ENCODE measurements around the gene PI4KA.
"Not testable (repeated sequence)": the region's sequence is repeated elsewhere in the genome, so short reads cannot be mapped to it uniquely, and the experiment has no call there.

The PI4KA gene

DNA sequence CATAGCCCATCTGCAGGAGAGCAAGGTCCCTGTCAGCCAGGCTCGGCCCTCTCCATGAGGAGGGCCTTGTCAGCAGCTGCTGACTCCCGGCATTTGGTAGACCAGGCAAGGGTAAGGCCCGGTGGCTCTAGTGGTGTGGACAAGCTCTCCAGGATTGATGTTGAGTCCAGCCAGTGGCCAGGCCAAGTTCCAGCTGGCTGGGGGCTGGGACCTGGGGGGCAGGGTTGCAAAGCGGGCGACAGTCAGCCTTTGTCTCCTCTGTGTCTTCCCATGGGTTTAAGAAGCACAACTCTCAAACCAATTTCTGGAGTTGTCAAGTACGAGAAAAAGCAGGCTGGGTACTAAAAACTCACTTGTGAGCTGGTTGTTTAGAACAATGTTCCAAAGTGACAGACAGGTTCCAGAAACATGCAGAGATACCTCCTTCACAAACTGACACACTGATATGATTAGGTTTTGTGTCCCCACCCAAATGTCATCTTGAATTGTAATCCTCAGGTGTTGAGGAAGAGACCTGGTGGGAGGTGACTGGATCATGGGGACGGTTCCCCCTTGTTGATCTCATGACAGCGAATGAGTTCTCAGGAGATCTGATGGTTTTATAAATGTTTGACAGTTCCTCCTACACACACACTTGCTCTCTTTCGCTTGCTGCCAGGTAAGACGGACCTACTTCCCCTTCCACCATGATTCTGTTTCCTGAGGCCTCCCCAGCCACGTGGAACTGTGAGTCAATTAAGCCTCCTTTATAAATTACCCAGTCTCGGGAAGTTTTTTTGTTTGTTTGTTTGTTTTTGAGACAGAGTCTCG lies 137.0 kb downstream of the PI4KA start:
- no peak for DNase-seq (ENCODE audit: low read depth)

GRCh38 chr22:20720692-20721408 lies 137.8 kb downstream of the PI4KA start:
- DNase-seq (ENCODE audit: low read depth): no peak

GRCh38 chr22:20718727-20719126 lies 139.9 kb downstream of the PI4KA start:
- not testable (repeated sequence) for DNase-seq (ENCODE audit: low read depth)

GRCh38 chr22:20717981-20718380 lies 140.6 kb downstream of the PI4KA start:
- DNase-seq (ENCODE audit: low read depth): not testable (repeated sequence)

- not testable (repeated sequence) for DNase-seq (ENCODE audit: low read depth)
Measured at GRCh38 chr22:20717213-20717866, 141.3 kb downstream of the PI4KA start.

DNA sequence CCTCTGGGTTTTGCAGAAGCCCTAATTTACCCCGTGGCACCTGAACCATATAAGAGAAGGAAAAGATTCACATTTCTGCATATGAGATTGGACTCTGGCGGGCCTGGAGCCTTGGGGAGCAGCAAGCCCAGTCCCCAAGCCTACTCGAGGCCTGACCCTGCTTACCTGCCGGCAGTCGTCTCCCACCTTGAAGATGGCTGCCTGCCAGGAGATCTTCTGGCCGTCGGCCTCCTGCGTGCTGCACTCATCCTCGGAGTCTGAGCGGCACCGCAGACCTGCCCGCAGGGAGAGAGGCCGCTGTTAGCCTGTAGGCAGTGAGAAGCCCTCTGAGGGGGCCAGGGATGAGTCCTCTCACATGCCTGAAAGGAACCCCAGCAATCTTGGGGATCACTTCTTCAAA lies 145.5 kb downstream of the PI4KA start:
- not testable (repeated sequence) for DNase-seq (ENCODE audit: low read depth)

DNA sequence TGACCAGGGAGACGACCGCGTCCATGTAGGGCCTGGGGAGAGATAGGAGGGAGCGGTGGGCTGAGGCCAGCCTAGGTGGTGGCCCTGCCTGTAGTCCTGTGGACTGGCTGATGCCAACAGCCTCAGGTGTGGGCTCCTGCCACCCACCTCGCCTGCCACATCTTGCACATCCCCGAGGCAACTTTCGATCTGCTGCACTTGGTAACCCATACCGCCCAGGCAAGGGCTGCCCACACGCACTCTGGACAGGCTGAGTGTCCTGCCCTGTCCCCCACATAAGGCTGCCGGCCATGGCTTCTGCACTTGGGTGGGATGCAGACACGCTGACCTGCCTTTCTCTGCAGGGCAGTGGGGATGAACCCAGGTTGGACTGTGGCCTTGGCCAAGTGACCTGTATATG lies 148.6 kb downstream of the PI4KA start:
- DNase-seq (ENCODE audit: low read depth): not testable (repeated sequence)

DNA sequence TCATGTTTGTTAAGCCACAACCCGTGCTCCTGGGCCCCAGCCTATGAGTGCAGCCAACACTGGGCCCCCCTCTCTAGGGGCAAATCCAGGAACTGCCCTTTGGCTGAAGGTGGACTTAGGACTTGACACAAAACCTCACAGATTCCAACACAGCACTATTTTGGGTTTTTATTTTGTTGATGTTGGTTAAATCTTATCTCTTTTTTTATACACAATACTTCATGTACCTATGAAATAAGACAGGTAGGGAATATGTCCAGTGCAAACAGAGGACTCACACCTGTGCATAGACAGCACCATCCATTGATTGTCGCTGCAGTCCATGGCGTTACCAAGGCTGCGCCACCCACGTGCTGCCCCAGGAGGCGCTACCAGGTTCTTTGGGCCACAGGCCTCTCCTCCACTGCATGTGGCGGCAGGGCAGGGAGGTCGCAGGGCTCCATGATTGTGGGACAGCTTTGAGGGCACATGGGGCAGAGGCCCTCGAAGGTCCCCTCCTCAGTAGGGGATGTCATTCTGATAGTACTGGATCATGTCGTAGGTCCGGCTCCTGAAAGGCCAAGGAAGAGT lies 151.0 kb downstream of the PI4KA start:
- not testable (repeated sequence) for DNase-seq (ENCODE audit: low read depth)

- not testable (repeated sequence) for DNase-seq (ENCODE audit: low read depth)
Measured at GRCh38 chr22:20703816-20704609, 154.6 kb downstream of the PI4KA start.

DNA sequence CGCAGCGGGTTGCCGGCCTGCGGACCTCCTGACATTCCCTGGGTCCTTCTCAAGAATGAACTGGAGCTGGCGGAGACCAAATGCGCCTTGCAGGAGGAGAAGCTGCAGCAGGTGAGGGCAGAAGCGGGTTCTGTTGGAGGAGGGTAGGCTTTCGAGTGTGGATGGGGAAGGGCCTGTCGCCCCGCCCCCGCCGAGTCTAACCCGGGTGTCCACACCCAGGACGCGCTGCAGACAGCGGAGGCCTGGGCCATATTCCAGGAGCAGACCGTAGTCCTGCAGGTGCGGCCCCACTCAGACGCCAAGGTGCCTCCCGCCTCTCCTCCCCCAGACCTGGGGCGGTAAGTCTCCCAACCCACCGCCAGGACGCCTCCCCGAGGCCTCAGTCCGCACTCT lies 155.2 kb downstream of the PI4KA start:
- not testable (repeated sequence) for DNase-seq (ENCODE audit: low read depth)

DNA sequence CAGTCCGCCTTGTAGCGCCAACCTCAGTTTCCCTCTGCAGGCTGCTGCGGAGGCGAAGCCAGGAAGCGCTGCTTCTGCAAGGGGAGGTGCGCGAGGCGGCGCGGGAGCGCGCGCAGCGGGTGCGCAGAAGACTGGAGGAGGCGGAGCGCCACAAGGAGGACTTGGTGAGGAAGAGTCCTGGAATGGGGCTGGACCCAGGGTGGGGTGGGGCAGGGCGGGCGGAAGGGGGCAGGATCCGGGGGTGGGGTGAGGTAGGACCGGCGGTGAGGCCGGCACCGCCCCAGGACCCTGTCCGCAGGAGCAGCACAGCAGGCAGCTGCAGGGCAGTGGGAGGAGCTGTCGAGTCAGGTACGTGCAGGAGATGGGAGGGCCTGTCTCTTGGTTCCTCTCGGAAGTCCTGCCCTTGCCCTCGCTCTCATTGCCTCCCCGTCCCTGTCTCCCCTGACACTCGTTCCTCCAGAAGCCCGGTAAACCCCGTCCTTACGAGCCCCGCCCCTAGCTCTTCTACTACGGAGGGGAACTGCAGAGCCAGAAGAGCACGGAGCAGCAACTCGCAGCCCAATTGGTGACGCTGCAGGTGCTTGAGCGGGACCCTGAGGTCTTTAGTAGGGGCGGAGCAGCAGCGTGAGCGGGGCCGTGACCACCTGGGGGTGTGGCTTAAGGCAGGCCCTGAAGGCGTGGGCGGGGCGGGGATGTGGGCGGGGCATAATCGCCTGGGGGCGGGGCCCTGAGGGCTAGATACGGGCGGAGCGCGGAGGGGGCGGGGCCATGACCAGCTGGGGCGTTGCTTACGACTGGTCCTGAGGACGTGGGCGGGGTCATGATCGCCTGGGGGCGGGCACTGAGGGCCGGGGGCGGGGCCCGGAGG lies 155.8 kb downstream of the PI4KA start:
- peak; percentile 95 for DNase-seq (ENCODE audit: low read depth)

GRCh38 chr22:20702175-20702545 lies 156.5 kb downstream of the PI4KA start:
- not testable (repeated sequence) for DNase-seq (ENCODE audit: low read depth)

- DNase-seq (ENCODE audit: low read depth): not testable (repeated sequence)
Measured at GRCh38 chr22:20701680-20702136, 156.9 kb downstream of the PI4KA start.

DNA sequence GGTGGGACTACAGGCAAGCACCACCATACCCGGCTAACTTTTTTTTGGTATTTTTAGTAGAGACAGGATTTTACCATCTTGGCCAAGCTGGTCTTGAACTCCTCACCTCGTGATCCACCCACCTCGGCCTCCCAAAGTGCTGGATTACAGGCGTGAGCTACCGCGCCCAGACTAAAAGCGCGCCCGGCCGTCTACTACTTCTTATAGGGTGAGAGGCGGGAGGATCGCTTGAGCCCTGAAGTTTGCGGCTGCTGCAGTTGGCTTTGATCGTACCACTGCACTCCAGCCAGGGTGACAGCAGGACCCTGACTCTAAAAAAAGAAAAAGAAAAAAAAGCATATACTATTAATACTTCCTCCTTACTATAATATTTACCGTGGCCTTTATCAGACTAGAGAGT lies 158.3 kb downstream of the PI4KA start:
- not testable (repeated sequence) for DNase-seq (ENCODE audit: low read depth)

DNA sequence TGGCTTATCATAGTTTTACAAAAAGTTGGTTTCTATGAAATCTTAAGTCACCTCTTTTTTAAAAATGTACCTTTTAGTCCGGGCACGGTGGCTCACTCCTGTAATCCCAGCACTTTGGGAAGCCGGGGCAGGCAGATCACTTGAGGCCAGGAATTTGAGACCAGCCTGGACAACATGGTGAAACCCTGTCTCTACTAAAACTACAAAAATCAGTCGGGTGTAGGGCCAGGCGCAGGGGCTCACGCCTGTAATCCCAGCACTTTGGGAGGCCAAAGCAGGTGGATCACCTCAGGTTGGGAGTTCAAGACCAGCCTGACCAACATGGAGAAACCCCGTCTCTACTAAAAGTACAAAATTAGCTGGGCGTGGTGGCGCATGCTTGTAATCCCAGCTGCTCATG lies 158.8 kb downstream of the PI4KA start:
- DNase-seq (ENCODE audit: low read depth): not testable (repeated sequence)

DNA sequence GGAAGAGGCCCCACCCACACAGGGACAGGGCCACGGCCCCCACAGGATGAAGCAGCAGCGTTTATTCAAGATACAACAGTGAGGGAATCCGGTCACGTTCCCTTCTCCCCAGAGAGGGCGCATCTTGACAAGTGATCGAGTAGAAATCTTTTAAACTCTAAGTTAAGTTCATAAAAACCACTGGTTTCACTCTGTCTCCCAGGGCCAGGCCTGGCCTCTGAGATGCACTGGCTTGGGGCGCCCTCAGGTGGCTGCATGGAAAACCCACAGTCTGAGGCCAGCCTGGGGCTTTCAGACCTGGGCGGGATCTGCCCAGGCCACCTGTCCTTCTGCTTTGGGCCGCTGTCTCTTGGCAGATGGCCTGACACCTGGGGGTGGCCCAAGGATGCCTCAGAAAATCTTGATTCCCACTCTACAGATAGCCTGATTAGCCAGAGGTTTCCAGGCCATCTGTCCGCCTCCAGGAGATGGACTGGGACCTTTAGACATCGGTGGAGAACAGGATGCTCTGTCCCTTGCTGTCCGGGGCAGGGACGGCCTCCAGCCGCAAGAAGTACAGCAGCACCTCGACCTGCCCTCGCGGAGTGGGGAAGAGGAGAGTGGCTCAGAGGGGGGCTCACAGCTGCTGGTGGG lies 161.0 kb downstream of the PI4KA start:
- peak; percentile 54 for DNase-seq (ENCODE audit: low read depth)

GRCh38 chr22:20696056-20696455 lies 162.6 kb downstream of the PI4KA start:
- DNase-seq (ENCODE audit: low read depth): not testable (repeated sequence)

GRCh38 chr22:20695205-20695604 lies 163.4 kb downstream of the PI4KA start:
- DNase-seq (ENCODE audit: low read depth): not testable (repeated sequence)

DNA sequence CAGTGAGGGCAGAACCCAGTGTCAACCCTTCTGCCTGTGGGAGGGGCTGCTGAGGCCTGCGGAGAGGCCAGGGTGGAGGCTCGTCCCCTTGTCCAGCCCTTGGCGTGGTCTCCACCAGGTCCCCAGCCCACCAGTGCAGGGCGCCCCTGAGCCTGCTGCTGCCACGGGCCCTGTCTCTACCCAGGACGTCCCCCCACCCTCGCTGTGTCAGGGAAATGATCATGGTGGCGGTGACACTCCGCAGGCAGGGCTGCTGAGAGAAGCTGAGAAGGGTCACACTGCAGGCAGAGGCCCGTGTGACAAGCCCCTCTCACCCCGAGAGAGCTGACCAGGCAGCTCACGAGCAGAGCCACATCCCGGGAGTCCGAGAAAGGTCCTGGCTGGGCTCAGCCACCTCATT lies 164.4 kb downstream of the PI4KA start:
- DNase-seq (ENCODE audit: low read depth): not testable (repeated sequence)

- not testable (repeated sequence) for DNase-seq (ENCODE audit: low read depth)
Measured at GRCh38 chr22:20692926-20693325, 165.7 kb downstream of the PI4KA start.

All from activated T-cell treated with anti-CD3 and anti-CD28 coated beads for 24 hours (primary cell).